Kidney glomerular epithelial cell (primary cell): ENCODE measurements around the gene CPS1.

Experiments used
- DNase-seq: peaks from one replicate; lab custom pipeline; 2025; lab: John Stamatoyannopoulos, UW

CPS1 gene

DNA sequence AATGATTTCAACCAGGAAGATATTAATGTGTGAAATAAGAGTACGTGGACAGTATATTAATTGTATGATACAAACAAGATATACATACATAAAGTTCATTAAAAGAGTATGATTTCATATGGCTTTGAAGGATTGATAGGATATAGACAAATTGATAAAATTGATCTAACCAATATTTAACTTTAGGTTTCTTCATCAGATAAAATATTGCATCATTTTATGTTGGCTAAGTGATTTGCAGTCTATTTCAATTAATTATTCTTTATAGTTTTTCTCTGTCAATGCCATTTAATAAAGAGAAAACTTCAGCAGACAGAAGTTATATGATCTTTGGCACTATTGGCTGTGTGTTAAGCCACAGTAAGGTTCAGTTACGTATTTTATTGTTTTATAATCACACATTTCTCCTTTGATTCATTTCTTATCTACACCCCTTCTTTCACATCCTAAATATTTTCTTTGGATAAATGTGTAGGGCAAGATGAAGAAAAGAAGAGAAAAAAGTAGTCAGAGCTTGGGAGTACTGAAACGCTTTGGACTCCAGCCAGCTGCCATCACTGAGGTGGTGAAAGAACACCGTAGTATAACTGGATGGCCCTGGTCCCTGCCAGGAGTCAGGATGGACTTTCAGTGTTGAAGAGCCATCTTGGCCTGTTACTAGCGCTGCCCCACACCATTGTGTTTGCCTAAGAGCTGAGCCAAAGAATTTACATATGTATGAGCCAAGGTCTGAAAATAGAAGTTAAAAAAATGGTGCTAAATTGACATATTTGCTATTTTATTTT is 9.8 kb upstream of the CPS1 start:
- no peak for DNase-seq

DNA sequence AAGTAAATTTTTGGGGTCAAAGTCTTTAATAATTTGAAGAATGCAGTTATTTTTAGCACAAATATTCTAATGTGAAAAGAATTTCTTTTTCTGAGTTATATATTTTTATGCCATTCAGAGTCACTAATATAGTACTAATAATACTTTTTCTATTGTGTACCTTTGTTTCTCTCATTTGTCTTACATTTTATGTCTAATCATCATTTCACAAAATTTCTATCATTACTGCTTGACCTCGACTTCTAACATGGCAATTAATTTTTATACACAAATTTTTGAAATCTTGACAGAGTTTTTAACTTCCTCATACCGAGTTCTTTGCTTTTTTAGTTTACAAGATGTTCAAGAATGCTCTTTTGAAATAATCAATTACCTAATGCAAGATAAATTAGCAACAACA is 8.4 kb upstream of the CPS1 start:
- DNase-seq = no peak

DNA sequence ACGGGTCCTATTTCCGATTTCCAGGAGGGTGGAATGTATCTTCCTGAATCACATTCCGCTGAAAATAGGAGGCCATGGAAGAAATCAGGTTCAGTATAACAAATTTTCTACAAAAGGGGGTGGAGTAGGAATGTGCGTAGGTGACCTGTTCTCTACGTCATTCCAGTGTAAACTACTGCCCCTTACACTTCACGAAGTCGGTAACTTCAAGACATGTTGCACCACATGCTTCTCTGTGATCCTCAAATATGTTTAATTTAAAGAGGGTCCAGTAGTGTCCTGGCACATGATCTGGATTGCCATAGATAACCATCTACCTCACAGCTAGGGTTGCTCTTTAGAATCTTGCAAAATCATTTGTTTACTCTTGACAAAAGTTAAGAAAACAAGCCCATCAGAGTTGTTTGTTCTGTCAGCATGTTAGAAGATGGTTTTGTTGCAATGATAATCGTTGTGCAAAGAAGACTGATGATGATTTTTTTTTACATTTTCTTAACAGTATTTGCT is 7.5 kb upstream of the CPS1 start:
- DNase-seq = no peak

DNA sequence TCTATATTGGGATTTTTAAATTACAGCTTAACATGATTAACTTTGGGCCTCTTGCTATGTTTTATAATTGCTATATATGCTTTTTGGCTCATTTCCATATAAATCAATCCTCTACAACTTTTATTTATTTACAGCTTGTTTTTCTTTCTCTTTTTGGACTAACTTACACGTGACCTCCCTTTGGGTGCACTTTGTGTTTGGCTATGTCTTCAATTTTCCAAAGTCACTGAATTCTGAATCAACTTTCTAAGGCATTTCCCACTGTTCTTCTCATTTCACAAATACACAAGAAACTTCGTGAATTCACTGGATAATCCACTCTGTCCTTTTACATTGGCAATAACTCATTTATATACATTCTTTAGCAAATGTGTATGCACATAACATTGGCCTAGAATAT is 5.4 kb upstream of the CPS1 start:
- DNase-seq = no peak

DNA sequence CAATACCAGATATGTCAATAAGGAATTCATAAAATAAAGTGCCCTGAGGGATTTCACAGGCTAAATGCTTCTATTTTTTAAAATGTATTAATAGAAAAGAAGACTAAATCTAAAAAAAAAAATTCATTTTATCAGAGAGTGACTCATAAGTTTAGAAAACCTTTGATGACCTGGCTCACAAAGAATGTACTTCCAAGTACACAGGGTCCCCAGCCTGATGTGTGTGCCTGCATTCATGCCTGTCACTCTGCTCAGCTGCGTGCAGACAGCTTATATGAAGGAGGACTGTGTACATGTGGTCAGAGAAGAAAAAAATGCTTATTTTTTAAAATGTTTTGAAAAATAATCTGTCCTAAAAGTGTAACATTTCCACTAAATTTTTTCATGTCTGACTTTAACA is 3.0 kb upstream of the CPS1 start:
- DNase-seq = no peak

DNA sequence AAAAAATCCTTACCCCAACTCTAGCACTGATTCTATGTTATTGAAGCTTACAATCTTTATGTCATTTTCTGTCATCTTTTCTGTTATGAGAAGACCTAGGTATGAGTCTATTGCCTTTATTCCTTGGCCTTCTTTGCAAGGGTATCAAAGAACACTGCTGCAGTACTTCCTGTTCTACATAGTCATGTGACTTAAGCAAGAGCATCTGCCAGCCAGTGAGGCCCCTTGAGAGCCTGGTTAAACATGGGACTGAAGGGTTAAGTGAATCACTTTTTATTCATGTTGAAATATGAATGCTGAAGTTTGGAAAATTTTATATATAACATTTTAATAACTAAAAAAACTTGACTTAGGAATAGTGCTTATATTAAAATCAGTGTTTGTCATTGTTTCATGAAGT is 844 bp upstream of the CPS1 start:
- DNase-seq = no peak

DNA sequence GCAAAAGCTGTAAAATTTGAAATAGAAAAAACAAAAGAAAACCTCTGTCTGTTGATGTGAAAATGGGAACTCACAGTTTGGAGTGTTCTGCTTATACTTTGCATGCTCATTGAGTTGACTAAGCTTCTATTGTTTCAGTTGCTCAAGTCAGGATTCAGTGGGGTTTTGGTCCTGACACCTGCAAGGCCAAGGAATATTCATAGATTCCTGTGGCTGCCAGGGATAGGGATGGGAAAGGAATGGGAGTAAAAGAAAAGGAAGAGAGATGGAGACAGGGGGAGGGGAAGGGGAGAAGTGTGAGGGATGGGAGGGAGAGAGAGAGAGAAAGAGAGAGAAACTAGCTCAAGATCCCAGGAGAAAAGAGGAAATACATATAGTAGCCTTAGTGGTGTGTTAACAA is 1.3 kb downstream of the CPS1 start:
- no peak for DNase-seq

DNA sequence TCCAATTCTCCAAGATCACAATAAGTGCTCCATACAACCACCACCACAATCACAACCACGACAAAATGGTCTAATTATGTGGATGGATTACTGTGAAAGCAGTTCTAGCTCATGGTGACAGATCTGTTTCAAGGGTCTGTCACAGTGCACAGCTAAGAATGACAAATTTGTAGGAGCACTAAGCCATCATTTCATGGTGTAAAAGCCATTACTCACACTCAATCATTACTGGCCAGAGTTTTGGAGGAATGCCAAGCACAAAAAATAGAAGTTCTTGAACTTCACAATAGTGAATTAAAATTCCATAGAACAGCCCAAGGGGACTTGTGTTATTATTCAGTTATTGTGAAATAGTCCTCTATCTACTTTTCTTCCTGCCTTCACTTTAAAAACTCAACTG is 2.3 kb downstream of the CPS1 start:
- DNase-seq = peak; percentile 8

DNA sequence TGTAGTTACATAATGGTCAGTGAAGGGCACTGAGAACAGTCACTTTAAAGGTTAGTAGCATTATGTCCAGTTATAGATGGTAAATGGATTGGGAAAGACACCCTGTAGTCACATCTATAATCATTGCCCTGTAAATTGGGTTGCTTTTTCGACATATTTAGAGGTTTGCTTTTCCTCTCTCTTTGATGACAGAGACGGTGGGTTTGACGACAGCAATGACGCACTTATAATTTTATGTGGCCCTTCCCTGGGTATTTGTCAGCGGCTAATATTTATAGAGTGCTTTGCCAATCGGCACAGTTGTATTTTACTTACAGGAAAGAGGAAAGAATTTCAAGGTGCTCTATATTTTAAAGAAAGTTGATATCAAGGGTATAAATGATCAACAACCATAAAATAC is 2.8 kb downstream of the CPS1 start:
- DNase-seq = no peak

DNA sequence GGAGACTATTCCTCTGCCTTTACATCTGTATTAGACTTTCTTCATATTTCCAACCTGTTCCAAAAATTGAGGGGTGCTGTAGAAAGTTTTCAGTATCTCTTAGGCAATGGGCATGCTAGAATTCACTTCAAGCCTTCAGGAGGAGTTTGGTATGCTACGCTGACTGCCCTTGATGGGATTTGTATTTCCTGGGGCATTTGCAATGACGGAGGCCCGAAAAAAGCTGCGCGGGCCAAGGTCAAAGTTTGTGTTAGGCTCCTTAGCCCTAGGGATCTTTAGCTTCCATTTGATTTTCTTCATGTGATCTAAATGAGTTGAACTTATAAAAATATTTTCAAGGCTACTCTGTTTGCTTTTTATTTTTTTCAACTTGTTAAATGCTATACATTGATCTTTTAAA is 5.1 kb downstream of the CPS1 start:
- no peak for DNase-seq

DNA sequence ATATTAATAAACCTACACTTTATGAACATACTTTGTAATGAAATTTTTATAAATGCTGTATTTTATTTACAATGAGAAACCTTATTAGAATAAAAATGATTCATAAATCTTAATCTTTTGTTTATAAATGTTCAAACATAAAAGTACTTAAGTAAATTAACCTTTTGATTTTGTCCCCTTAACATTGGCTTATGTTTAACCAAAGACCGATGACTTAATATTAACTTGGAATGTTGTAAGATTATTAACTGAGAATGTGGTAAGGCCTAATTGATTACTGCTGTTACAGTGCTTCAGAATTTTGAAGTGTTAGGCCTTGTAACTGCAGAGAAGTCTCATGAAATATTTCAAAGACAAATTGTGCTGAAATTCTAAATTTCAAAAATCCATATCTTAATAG is 5.7 kb downstream of the CPS1 start:
- DNase-seq = no peak

DNA sequence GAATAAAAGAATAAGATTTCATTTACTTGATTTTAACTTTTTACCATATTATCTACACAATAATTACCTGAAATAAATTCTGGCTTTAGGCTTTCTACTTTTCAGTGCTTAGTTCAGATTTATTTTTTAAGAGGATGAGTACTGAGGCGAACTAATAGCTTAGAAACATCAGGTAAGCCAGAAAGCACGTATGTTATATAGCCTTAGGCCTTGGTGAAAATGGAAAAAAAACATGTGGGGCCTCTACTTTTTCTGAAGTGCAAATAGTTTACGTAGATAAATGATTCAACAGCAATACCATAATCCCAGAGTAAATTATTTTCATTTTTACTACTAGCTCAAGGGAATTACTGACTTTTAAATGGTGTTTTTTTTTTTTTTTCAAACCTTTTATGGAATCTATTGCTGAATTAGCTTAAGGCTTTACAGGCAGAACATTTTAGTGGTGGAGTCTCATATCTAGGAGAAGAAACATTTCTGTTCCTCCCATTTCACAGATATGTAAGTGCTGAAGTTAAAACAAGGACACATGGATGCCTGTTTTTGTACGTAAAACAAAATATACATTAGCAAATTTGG is 6.2 kb downstream of the CPS1 start:
- no peak for DNase-seq

DNA sequence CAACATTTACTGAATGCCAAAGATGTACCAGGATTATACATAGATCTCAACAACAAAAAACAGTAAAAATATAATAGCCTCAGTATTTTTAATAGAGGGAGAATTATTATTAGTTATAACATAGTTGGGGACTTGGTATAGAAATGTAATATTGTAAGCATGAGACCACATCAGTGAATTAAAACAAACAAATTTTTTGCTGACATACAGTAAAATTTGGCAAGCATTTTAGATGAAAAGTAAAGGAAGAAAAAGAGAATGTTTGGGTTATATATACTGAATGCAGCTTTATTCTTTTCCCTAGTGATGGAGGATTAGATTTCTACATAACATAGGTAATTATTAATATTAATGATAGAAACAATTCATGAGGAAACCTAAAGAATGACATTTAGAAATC is 10.9 kb downstream of the CPS1 start:
- DNase-seq = no peak

DNA sequence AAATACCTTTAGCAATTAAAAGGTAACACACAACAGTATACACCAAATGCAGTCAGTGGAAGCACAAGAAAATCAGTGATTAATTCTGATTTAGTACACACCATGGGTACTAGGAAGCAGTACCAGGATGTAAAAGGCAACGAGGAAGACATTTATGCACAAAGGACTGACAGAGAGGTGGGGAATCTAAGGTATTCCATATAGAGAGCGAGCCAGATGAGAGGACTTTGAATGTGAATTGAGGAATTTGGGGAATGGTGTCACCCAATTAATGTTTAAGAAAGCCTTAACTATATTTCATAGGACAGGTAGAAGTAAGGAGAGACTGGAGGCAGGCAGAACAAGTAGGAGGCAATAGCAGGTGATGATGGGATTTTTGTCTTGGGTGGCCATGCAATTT is 11.7 kb downstream of the CPS1 start:
- DNase-seq = no peak

DNA sequence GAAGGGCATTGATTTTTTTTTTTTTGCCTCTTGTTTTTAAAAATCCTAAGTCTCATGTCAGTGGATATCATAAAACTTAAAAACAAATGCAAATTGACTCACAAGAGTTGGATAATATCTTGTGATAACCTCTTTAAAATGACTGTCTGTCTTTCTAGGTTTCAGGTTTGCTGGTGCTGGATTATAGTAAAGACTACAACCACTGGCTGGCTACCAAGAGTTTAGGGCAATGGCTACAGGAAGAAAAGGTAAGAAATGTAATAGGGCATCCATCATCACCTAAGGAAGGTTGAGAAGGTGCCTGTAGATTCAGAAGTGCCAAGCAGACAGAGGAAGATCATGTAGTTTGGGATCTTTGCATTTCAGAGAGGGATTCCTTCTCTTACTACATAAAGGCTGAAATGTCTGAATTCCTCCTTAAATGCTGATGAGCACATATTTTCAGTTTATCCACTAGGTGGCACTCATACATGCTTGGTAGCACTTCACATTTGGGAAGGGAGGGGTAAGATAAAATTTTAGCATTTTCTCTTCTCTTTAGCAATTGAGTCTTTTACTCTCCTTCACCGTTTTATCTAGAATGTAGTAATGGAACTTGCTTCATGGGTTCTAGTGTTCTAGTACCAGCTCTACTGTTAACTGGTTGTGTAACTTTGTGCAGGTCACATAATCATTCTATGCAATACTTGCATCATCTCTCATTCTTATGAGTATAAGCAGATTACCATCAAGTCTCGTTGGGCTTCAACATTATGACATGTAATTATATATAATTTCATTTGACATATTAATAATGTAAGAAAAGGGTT is 21.1 kb downstream of the CPS1 start:
- peak; percentile 61 for DNase-seq

DNA sequence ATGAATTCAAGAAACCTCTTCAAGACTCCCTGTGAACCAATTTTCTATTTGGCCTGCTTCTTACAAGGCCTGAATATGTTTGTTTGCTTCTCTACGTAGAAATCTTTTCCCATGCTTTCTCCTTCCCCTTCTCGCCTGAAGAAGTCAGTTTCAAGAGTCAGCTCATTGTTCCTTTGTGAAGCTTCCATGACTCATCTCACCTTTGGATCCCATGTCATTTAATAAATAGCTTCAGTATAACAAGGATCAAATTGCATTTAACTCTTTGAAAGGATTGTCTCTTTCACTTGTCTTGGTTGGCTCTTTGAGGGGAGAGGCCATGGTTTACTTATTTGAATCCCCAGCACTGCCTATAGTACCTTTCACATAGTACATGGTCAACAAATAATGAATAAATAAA is 28.4 kb downstream of the CPS1 start:
- peak; percentile 78 for DNase-seq

DNA sequence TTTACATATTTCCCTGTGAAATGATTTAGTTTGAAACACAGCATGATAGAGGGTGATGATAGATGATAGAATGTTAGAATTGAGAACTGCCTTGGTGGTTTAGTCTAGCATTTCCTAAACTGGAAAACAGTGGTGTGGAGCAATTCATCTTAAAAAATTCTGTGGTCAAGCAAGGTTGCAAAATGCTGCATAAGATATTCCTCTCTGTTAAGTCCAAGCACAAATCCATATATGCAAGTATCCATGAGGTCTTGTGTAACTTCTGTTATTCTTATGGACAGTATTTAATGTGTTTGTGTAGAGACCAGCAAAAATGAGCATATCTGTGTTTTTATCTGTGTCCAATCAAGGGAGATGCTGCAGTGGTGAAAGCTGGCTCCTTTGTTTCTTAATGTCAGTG is 30.0 kb downstream of the CPS1 start:
- DNase-seq = no peak

DNA sequence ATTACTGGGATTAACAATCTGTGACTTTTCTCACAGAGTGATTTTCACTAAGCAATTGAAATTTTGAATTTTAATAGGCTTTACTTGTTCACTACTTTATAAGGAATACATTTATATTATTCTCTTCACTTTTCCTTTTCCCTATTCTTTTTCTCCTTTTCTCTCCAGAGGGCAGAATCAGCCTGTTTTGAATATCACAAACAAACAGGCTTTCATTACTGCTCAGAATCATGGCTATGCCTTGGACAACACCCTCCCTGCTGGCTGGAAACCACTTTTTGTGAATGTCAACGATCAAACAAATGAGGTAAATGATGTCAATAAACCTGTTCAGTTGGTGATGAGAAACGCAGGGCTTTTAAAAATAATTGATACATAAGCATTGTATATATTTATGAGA is 35.3 kb downstream of the CPS1 start:
- no peak for DNase-seq

DNA sequence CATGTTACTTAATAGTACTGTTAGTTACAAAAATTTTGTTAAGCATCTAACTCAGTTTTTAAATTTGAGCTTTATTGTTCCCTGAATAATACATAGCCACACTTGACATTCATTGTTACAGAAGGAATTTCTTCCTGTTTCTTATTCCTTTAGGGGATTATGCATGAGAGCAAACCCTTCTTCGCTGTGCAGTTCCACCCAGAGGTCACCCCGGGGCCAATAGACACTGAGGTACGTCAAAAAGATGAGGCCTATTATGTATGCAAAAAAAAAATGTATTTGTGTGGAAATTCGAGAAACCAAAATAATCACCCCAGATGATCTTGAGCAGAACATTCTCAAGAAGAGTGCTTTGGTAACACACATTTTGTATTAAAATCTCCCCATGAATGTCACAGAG is 36.3 kb downstream of the CPS1 start:
- DNase-seq = no peak

DNA sequence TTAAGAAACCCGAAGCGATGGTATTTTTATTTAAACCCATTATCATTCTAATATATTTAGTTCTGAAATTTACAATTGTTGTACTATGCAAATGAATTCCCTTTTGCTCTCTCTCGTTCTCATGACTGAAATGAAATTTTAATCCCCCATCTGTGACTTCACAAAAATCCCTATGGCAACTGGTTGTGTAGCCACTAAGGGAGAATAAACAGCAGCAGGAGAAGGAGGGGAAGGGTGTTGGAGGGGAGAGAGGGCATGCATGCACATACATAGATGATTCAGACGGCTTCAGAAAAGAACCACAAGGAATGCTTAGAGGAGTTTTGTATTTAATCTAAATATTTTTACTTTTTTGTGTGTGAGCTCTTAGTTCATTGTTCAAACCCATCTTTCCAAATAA is 36.8 kb downstream of the CPS1 start:
- no peak for DNase-seq

DNA sequence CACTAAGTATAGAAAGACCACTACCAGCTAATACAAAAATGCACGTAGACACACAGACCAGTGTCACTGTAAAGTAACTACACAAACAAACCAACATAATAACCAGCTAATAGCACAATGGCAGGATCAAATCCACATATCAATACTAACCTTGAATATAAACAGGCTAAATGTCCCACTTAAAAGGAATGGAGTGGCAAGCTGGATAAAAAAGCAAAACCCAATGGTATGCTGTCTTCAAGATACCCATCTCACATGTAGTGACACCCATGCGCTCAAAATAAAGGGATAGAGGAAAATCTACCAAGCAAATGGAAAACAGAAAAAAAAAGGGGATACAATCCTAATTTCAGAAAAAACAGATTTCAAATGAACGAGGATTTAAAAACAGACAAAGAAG is 41.8 kb downstream of the CPS1 start:
- DNase-seq = no peak

DNA sequence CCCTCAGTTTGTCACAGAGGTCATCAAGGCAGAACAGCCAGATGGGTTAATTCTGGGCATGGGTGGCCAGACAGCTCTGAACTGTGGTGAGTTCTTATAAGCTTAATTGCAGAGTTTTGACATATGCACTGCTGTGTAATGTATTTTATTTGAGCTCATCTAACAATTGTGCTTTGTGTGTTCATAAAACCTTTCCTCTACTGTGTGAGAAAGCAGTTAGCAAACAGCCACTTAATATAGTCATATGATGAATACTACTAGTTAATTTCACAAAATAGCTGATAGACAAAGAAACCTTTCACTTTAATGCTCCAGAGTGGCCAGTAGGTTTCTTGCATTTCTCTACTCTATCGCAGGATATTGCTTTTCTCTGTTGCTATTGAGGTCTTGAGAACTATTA is 43.1 kb downstream of the CPS1 start:
- no peak for DNase-seq

DNA sequence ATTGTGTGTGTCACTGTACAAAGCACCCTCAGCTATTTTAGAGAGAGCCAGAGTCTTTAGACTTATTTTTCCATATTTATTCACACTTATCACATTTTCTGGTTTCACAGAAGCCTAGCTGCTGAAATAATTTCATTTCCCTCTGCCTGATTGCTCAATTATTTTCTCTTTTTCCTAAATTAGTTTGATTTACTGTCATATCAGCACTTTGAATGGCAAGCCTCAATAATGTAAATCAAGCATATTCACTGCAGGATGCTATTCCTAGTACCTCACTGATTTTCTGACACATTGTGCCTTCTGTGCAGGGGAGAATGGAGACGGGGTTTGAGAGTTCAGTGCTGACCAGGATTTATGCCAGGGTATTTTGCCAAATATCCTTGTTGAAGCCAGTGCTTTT is 48.3 kb downstream of the CPS1 start:
- no peak for DNase-seq
